BE2C (cell line): Measurements from ENCODE around the gene TAF1A.
A peak's percentile ranks its signal among the peaks of the same experiment; 100 is the strongest.

ENCODE experiments used
- DNase-seq: peaks from one replicate; pipeline ENCODE4 v3.0.0-alpha.2; 2020
- H3K27me3 ChIP-seq: fragments of 250-450 bp; sonication (Bioruptor Pico); 2 replicates; pipeline ENCODE4 v1.5.1; 2020; ENCODE audit warnings: mild to moderate bottlenecking
- H3K36me3 ChIP-seq: fragments of 250-450 bp; sonication (Bioruptor Pico); 2 replicates; pipeline ENCODE4 v1.5.1; 2020; ENCODE audit warnings: mild to moderate bottlenecking
- H3K4me1 ChIP-seq: fragments of 250-450 bp; sonication (Bioruptor Pico); 2 replicates; pipeline ENCODE4 v1.5.1; 2020
- H3K4me3 ChIP-seq: 2 replicates; pipeline ENCODE4 v1.5.1; 2011; ENCODE audit warnings: low read depth, low read length
- H3K9me3 ChIP-seq: fragments of 250-450 bp; sonication (Bioruptor Pico); 2 replicates; pipeline ENCODE4 v1.5.1; 2020
- TF ChIP-seq, protein P1 (sequence below): IDR thresholded peaks from 2 replicates; pipeline ENCODE4 v1.5.1; 2012; ENCODE audit warnings: mild to moderate bottlenecking, low read depth, low read length

Gene TAF1A

GRCh38 chr1:222627232-222627631, 37.5 kb upstream of the TAF1A start:
- no peaks in the 10 kb centered on the region for H3K9me3 ChIP-seq
- no peak for DNase-seq
- H3K4me1 ChIP-seq = no peaks in the 10 kb centered on the region
- TF ChIP-seq, protein P1, sequence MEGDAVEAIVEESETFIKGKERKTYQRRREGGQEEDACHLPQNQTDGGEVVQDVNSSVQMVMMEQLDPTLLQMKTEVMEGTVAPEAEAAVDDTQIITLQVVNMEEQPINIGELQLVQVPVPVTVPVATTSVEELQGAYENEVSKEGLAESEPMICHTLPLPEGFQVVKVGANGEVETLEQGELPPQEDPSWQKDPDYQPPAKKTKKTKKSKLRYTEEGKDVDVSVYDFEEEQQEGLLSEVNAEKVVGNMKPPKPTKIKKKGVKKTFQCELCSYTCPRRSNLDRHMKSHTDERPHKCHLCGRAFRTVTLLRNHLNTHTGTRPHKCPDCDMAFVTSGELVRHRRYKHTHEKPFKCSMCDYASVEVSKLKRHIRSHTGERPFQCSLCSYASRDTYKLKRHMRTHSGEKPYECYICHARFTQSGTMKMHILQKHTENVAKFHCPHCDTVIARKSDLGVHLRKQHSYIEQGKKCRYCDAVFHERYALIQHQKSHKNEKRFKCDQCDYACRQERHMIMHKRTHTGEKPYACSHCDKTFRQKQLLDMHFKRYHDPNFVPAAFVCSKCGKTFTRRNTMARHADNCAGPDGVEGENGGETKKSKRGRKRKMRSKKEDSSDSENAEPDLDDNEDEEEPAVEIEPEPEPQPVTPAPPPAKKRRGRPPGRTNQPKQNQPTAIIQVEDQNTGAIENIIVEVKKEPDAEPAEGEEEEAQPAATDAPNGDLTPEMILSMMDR = no peak
- no peaks in the 10 kb centered on the region for H3K27me3 ChIP-seq
- H3K36me3 ChIP-seq = peaks cover 37% of the 10 kb centered on the region
- H3K4me3 ChIP-seq = no peak overlapping the region

DNA sequence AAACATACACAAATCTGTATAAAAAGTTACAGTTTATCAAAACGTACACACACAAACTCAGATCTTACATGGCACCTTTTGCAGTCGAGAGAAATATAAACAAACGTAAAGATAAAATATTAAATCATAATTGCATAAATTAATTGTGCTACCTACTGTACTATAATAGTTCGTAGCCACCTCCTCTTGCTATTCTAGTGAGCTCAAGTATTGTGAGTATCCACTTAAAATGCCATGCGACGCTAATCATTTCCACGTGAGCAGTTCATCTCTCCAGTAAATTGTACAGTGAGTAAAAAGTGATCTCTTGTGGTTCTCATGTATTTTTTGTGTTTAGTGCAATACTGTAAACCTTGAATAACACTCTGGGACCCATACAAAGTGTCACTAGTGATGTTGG, 34.5 kb upstream of the TAF1A start:
- TF ChIP-seq, protein P1 = no peak
- no peaks in the 10 kb centered on the region for H3K9me3 ChIP-seq
- H3K4me1 ChIP-seq = no peaks in the 10 kb centered on the region
- H3K27me3 ChIP-seq = no peaks in the 10 kb centered on the region
- H3K36me3 ChIP-seq = peaks cover 29% of the 10 kb centered on the region
- no peak overlapping the region for H3K4me3 ChIP-seq
- DNase-seq = no peak

- Histone ChIP-seq H3K4me3 (no peak overlapping the region), H3K4me1 (no peaks in the 10 kb centered on the region), H3K9me3 (no peaks in the 10 kb centered on the region), H3K36me3 (peaks cover 21% of the 10 kb centered on the region), H3K27me3 (no peaks in the 10 kb centered on the region)
- no peak for DNase-seq
- TF ChIP-seq, protein P1 = no peak
Observed at GRCh38 chr1:222623458-222623857, 33.7 kb upstream of the TAF1A start.

- Histone ChIP-seq H3K4me1 (no peaks in the 10 kb centered on the region), H3K9me3 (no peaks in the 10 kb centered on the region), H3K27me3 (no peaks in the 10 kb centered on the region), H3K36me3 (peaks cover 15% of the 10 kb centered on the region), H3K4me3 (no peak overlapping the region)
- TF ChIP-seq, protein P1 = no peak
- DNase-seq = no peak
Observed at GRCh38 chr1:222622765-222623164, 33.0 kb upstream of the TAF1A start.

- TF ChIP-seq, protein P1 = no peak
- DNase-seq = no peak
- Histone ChIP-seq H3K36me3 (peaks cover 3% of the 10 kb centered on the region), H3K9me3 (no peaks in the 10 kb centered on the region), H3K4me3 (no peak overlapping the region), H3K4me1 (no peaks in the 10 kb centered on the region), H3K27me3 (no peaks in the 10 kb centered on the region)
Observed at GRCh38 chr1:222620566-222620965, 30.8 kb upstream of the TAF1A start.

GRCh38 chr1:222618880-222619596, 29.3 kb upstream of the TAF1A start:
- H3K4me3 ChIP-seq = peak overlapping the region; percentile 78
- no peaks in the 10 kb centered on the region for H3K4me1 ChIP-seq
- no peaks in the 10 kb centered on the region for H3K9me3 ChIP-seq
- DNase-seq = peak; percentile 40
- TF ChIP-seq, protein P1 = no peak
- H3K27me3 ChIP-seq = no peaks in the 10 kb centered on the region
- no peaks in the 10 kb centered on the region; the same call in 1 of the 2 replicates for H3K36me3 ChIP-seq
